OCI-LY3 (cell line): ENCODE measurements around the gene FAM161B.

Source experiments
- CTCF ChIP-seq: fragments of 200-600, 300-600 bp; sonication (generic); IDR thresholded peaks from 2 replicates; pipeline ENCODE4 v1.5.1; 2014; ENCODE audit warnings: antibody characterized with exemption, low read length, low read depth
- EZH2phosphoT487 ChIP-seq: fragments of 200-600 bp; shearing (Covaris generic); IDR thresholded peaks from 2 replicates; pipeline ENCODE4 v1.6.1; 2018; ENCODE audit warnings: antibody characterized with exemption, mixed run types, low read depth

DNA sequence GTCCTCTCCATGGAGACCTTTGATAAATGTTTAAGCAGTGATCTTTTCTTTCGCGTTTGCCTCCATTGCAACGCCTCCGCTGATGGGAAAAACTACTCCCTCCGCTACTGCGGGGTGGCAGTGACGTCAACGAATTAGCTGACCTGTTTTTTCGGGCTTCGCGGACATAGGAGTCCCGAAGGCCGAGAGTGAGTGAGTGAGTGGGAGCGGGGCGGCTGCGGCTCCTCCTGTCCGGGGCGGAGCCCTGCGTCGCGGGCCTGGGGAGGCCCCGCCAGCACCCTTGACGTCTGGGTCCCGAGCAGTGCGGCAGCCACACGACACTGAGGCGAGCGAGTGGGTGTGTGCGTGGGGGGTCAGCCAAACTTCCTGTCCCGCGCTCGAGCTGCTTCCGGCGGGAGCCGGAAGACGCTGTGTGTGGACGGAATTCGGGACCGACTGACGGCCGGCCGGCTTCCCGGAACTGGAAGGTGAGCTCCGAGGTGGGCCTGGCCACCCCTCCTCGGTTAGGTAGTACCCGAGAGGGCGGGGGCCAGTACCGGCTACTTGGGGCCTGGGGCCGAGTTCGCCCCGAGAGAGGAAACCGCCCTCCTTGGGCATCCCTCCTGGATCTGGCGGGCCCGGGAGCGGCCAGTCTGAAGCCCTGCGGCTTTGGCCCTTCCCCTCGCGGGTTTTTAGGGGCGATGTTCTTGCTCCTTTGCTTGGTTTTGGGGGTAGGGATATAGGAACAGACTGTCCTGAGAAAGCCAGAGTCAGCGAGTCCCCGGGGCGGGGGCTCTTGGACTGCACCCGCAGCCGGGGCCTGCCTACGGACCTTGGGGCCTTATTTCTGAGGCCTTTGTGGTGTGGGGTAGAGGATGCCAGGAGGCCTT is 63.2 kb downstream of the FAM161B start, which contains the start of gene ZNF410:
- TF ChIP-seq CTCF (no peak), EZH2phosphoT487 (no peak)
